Caco-2 (cell line): Measurements from ENCODE around the gene AGBL3. TPM values are rescaled to one million over a fixed set of nuclear protein-coding genes. Genes with fewer than 3 reads are reported as not detected.

Experiments used
- BruUV-seq: library from RNA; stranded (reverse); fragments of 400-500 nt; replicated peaks from 2 replicates; lab custom pipeline; 2021; lab: Mats Ljungman, UMichigan
- CTCF ChIA-PET: fragments of 300-600 bp; sonication (Branson Sonifier 250); formaldehyde crosslinking; loops from one replicate; lab custom pipeline; 2022; ENCODE audit warnings: antibody characterized with exemption; lab: Charles Lee
- POLR2A ChIA-PET: fragments of 300-600 bp; sonication (Branson Sonifier 250); formaldehyde crosslinking; loops from one replicate; lab custom pipeline; 2022; ENCODE audit warnings: antibody characterized with exemption; lab: Charles Lee
- DNase-seq, 2 experiments: peaks; one replicate each; pipeline versions ENCODE4 v3.0.0 to v3.0.0-alpha.2; 2020 to 2022
- H3K27me3 ChIP-seq: replicated peaks from 2 replicates; pipeline ENCODE4 v1.6.0; 2011; ENCODE audit warnings: low read length; ENCODE audit not compliant: control insufficient read depth, insufficient read depth
- H3K36me3 ChIP-seq: 2 replicates; pipeline ENCODE4 v1.5.1; 2011; ENCODE audit warnings: low read length; ENCODE audit not compliant: control insufficient read depth, insufficient read depth
- H3K4me1 ChIP-seq: fragments of 250-450 bp; sonication (Bioruptor Pico); 2 replicates; pipeline ENCODE4 v1.5.1; 2020; ENCODE audit warnings: mild to moderate bottlenecking
- H3K4me3 ChIP-seq: 2 replicates; pipeline ENCODE4 v1.5.1; 2011; ENCODE audit warnings: low read depth, mild to moderate bottlenecking, control low read depth, low read length
- H3K9me3 ChIP-seq: fragments of 250-450 bp; sonication (Bioruptor Pico); 2 replicates; pipeline ENCODE4 v1.5.1; 2020; ENCODE audit warnings: mild to moderate bottlenecking, moderate library complexity
- H3K27ac Mint-ChIP-seq: one replicate; pipeline ENCODE4 v1.8.0; 2022; ENCODE audit warnings: mixed read lengths; ENCODE audit not compliant: unreplicated experiment
- H3K27me3 Mint-ChIP-seq: one replicate; pipeline ENCODE4 v1.8.0; 2022; ENCODE audit warnings: mixed read lengths; ENCODE audit not compliant: insufficient read depth, unreplicated experiment
- H3K36me3 Mint-ChIP-seq: one replicate; pipeline ENCODE4 v1.8.0; 2022; ENCODE audit warnings: mild to moderate bottlenecking, mixed read lengths; ENCODE audit not compliant: insufficient read depth, unreplicated experiment
- H3K4me1 Mint-ChIP-seq: one replicate; pipeline ENCODE4 v1.8.0; 2022; ENCODE audit warnings: low read depth, mixed read lengths; ENCODE audit not compliant: unreplicated experiment
- H3K4me3 Mint-ChIP-seq: one replicate; pipeline ENCODE4 v1.8.0; 2022; ENCODE audit warnings: mild to moderate bottlenecking, moderate library complexity, mixed read lengths; ENCODE audit not compliant: unreplicated experiment
- H3K9me3 Mint-ChIP-seq: one replicate; pipeline ENCODE4 v1.8.0; 2022; ENCODE audit warnings: mixed read lengths; ENCODE audit not compliant: unreplicated experiment
- CTCF ChIP-seq, 2 experiments: fragments of 200-600 bp in 1 of 2; IDR thresholded peaks; 1 replicate in 1 of 2; 2 replicates in 1 of 2; pipeline versions ENCODE4 v1.5.1 to v1.8.0; 2011 to 2022; ENCODE audit warnings: antibody characterized with exemption in 1 of 2, control low read depth in 1 of 2, inconsistent platforms in 1 of 2, low read depth in 1 of 2, low read length in 1 of 2, mild to moderate bottlenecking in 1 of 2, moderate library complexity in 1 of 2; ENCODE audit not compliant: insufficient read depth in 1 of 2, severe bottlenecking in 1 of 2, unreplicated experiment in 1 of 2
- intact Hi-C: fragments of 100-400 bp; cut with micrococcal nuclease; formaldehyde crosslinking; loops from one replicate; pipeline ENCODE4 v1.10.0; 2022; ENCODE audit not compliant: unreplicated experiment
- total RNA-seq: library from RNA; stranded (reverse); gene quantifications from 2 replicates; pipeline ENCODE4 v1.2.3, GENCODE V29; 2022

AGBL3 gene
- total RNA-seq, 1 experiment from 2014 or later, result 6.1 TPM

- Mint-ChIP-seq H3K9me3 (peaks cover 56% of the 10 kb centered on the region), H3K4me1 (peaks cover 19% of the 10 kb centered on the region), H3K36me3 (peaks cover 50% of the 10 kb centered on the region), H3K27ac (peak overlapping the region; percentile 75), H3K27me3 (no peaks in the 10 kb centered on the region), H3K4me3 (no peak overlapping the region)
- no peaks in the 10 kb centered on the region for H3K27me3 ChIP-seq
- no peaks in the 10 kb centered on the region; the same call in 1 of the 2 replicates for H3K36me3 ChIP-seq
- CTCF ChIA-PET, result no interaction called here
- no peak for TF ChIP-seq CTCF (IDR thresholded peaks at IDR 0.05; ENCODE audit: insufficient read depth in 1 of 2, low read depth in 1 of 2, low read length in 1 of 2, severe bottlenecking in 1 of 2, unreplicated experiment in 1 of 2)
- POLR2A ChIA-PET, result no interaction called here
- DNase-seq, result no peak
- peaks cover 8% of the 10 kb centered on the region for H3K4me1 ChIP-seq
- H3K9me3 ChIP-seq, result peaks cover 26% of the 10 kb centered on the region
- intact Hi-C loops, result no loop called here
- no TSS peak for BruUV-seq
- H3K4me3 ChIP-seq, result no peak overlapping the region
Observed at GRCh38 chr7:135159359-135160085, 173.2 kb downstream of the AGBL3 start.

GRCh38 chr7:135160098-135160857, 174.0 kb downstream of the AGBL3 start:
- POLR2A ChIA-PET, result no interaction called here
- CTCF ChIA-PET, result no interaction called here
- H3K36me3 Mint-ChIP-seq, result peaks cover 51% of the 10 kb centered on the region
- Histone ChIP-seq H3K9me3 (peaks cover 19% of the 10 kb centered on the region), H3K27me3 (no peaks in the 10 kb centered on the region), H3K36me3 (no peaks in the 10 kb centered on the region; the same call in 1 of the 2 replicates), H3K4me1 (peaks cover 8% of the 10 kb centered on the region), H3K4me3 (no peak overlapping the region)
- H3K4me3 Mint-ChIP-seq, result no peak overlapping the region
- intact Hi-C loops, result no loop called here
- peaks cover 48% of the 10 kb centered on the region for H3K9me3 Mint-ChIP-seq
- H3K27me3 Mint-ChIP-seq, result no peaks in the 10 kb centered on the region
- TF ChIP-seq CTCF (IDR thresholded peaks at IDR 0.05; ENCODE audit: insufficient read depth in 1 of 2, low read depth in 1 of 2, low read length in 1 of 2, severe bottlenecking in 1 of 2, unreplicated experiment in 1 of 2), result no peak
- H3K4me1 Mint-ChIP-seq, result peaks cover 19% of the 10 kb centered on the region
- BruUV-seq, result no TSS peak
- peak overlapping the region; percentile 36 for H3K27ac Mint-ChIP-seq
- no peak for DNase-seq

- CTCF ChIA-PET, result no interaction called here
- Mint-ChIP-seq H3K4me1 (peaks cover 19% of the 10 kb centered on the region), H3K4me3 (no peak overlapping the region), H3K27me3 (no peaks in the 10 kb centered on the region), H3K36me3 (peaks cover 58% of the 10 kb centered on the region), H3K27ac (peak overlapping the region; percentile 36), H3K9me3 (peaks cover 40% of the 10 kb centered on the region)
- no TSS peak for BruUV-seq
- no peaks in the 10 kb centered on the region for H3K27me3 ChIP-seq
- peaks cover 14% of the 10 kb centered on the region; the same call in 1 of the 2 replicates for H3K9me3 ChIP-seq
- POLR2A ChIA-PET, result no interaction called here
- H3K36me3 ChIP-seq, result no peaks in the 10 kb centered on the region; the same call in 1 of the 2 replicates
- intact Hi-C loops, result no loop called here
- no peak overlapping the region for H3K4me3 ChIP-seq
- H3K4me1 ChIP-seq, result peaks cover 8% of the 10 kb centered on the region
- no peak for TF ChIP-seq CTCF (IDR thresholded peaks at IDR 0.05; ENCODE audit: insufficient read depth in 1 of 2, low read depth in 1 of 2, low read length in 1 of 2, severe bottlenecking in 1 of 2, unreplicated experiment in 1 of 2)
- no peak for DNase-seq
Observed at GRCh38 chr7:135160858-135161653, 174.7 kb downstream of the AGBL3 start.
